Head of caudate nucleus (tissue), 42 donors: Measurements from ENCODE around the gene KLF13.

Experiments used
- DNase-seq, 42 donors: peaks; one replicate each; pipeline versions ENCODE4 v3.0.0 to v3.0.0-alpha.2; 2020 to 2021; ENCODE audit warnings: mixed read lengths in 7 of 42
- intact Hi-C: fragments of 100-400 bp; cut with DNase I; formaldehyde crosslinking; loops from one replicate; pipeline ENCODE4 v1.15.0; 2022

KLF13 gene

DNA sequence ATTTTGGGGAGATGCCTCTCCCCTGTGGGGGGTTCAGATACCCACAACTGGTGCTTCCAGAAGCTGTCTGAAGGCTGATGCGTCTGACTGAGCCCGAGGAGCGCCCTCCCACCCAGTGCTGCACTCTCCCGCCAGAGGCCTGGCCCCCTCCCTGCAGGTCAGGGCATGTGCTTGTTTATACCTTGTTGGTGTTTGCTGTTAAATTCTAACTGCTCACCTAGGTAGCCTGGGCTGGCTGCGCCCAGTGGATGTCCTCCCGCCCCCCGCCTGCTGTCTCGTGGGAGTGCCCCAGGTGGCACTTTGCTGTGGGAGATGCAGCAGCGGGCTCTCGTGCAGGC lies 12.9 kb downstream of the KLF13 start:
- intact Hi-C loops = no loop called here

DNA sequence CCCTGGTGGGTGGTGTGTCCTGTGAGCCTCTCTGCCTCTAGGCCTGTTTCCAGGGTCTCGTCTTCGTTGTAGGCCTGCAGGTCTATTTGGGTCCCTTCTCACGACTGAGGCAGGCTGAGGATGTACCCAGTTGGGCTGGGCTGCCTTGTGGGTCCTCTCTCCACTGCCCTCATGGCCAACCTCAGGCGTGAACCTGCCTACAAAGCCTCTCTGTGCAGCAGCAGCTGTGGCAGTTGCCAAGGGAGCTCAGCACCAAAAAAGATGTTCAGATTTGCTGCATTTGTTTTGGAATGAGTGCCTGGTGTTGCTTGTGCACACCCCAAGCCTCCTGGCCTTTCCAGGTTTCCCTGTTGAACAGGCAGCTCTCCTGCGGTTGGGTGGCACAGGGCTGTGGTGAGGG lies 13.4 kb downstream of the KLF13 start:
- intact Hi-C loops = no loop called here
- no peak for DNase-seq

More for the DNA sequence above, 12.9 kb downstream of the KLF13 start:
- DNase-seq = no peak

DNA sequence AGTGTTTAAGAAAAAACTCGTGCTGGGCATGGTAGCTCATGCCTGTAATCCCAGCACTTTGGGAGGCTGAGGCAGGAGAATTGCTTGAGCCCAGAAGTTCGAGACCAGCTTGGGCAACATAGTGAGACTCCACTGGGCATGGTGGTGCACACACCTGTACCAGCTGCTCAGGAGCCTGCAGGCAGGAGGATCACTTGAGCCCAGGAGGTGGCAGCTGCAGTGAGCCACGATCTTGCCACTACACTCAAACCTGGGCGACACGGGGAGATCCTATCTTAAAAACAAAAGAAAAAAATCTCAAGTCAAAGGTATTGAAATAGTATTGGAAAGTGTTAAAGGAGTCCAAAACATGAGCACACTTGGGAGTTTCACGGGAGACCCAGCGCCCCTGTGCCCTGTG lies 14.0 kb downstream of the KLF13 start:
- no peak for DNase-seq
- intact Hi-C loops = no loop called here

DNA sequence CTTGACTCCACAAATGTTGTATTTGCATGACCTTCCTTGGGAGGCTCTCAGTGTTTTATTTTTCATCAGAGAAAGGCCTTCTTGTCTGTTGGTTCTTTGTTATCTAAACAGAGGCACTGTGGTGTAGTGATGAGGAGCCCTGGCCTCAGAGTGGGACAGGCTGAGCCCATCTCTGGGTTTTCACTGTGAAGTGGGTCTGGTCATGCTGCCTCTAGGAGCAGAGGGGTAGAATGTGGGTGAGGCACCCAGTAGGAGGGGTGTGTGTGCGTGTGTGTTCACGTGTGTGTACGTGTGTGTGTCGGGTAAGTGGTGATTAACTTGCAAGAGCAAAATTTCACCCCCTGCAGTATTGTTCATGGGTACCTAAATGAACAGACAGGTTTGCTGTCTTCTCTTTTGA lies 14.4 kb downstream of the KLF13 start:
- intact Hi-C loops = no loop called here
- DNase-seq = peak in 10 of 42 donors; percentile 44 to 69 (median 56)

DNA sequence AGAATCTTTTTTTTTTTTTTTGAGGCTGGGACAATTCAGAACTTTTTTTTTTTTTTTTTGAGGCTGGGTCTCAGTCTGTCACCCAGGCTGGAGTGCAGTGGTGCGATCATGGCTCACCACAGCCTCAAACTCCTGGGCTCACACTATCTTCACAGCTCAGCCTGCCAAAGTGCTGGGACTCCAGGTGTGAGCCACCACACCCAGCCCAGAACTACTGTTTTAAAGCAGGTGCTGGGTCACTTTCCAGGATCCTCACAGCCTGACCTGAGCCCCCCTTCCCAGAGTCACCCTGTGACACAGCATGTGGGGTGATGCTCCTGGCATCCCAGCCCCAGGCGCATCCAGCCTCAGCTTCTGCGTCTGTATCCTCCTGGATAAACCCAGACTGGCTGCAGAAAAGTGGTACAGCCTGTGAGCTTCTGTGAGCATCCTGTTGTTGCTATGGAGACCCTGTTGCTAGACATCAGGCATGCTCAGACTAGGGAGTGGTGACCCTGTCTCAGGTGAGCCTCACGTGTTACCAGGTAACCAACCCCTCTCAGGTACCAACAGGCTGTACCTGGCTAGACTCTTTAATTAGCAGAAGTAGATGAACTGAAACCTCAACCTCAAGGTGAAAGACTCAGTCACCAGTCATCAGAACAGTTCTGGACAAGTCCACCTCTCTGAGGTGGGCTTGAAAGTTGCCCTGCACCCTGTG lies 15.0 kb downstream of the KLF13 start:
- no peak for DNase-seq
- intact Hi-C loops = no loop called here

DNA sequence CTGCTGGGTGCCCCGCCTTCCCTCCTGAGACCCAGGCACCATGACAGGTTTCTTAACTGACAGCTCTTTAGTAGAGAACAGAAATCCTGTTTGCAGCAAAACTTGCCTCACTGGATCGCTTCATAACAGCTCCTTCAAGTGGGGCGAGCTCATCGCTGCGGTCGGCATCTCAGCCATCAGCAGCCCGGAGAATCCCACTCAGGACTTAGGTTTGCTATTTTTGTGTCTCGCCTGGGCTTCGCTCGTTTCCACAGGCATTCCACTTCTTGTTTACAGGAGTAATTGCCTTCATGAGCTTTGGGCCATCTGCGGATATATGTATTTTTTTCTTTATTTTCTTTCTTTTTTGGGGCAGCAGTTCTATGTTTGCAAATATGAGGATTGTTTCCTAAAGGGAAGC lies 15.7 kb downstream of the KLF13 start:
- intact Hi-C loops = no loop called here
- DNase-seq = no peak

DNA sequence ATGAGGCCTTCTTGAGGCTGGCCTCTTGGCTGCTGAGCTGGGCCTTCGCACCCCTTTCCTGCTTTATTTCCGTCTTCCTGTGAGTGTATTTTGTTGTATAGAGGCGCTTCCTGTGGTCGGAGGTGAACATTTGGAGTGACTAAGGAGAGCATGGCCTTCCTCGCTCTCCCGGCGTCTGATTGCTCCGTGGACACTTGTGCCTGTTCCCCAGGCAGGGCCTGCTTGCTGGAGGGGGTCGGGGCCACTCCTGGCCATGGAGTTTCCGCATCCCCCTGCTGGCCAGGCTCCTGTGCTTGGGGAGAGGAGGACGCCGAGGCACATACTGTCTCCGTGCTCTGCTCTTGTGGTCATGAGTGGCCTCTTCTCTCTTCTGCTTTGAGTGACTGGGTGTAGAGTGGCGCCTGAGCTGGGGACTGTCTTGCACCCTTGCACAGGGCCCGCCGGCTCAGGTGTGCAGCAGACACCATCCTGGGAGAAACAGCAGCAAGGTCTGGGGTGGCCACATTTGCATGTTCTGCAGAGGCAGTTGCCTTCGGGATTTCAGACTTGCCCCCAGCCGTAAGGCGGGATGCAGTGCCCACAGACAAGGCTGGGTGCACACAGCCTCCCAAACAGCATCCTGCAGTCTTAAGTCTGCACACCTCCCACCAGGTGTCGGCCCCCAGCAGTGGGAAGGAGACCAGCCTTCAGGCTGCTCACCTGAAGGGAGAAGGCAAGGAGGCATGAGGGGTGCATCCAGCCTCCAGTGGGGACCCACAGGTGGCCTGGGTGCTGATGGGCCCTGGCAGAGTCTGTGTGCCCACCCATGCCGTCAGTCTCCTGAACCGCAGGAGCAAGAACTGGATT lies 16.4 kb downstream of the KLF13 start:
- DNase-seq = no peak
- intact Hi-C loops = no loop called here

DNA sequence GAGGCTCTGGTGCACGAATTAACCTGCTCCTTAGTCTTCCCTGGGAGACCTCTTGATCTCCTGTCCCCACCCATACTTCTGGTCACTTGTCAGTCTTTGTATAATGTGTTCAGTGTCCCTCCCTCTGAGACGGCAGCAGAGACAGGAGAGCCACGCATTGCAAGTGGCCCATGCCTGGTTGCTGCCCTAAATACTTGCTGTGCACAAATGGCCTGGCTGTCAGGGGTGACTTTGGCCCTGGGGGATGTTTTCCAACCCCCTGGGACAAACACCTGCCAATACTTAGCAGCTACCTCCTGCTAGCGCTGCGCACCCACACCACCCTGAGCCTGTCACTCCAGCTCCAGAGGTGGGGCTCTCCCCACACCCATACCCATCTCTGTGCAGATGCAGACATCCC lies 17.2 kb downstream of the KLF13 start:
- no peak for DNase-seq
- intact Hi-C loops = no loop called here

DNA sequence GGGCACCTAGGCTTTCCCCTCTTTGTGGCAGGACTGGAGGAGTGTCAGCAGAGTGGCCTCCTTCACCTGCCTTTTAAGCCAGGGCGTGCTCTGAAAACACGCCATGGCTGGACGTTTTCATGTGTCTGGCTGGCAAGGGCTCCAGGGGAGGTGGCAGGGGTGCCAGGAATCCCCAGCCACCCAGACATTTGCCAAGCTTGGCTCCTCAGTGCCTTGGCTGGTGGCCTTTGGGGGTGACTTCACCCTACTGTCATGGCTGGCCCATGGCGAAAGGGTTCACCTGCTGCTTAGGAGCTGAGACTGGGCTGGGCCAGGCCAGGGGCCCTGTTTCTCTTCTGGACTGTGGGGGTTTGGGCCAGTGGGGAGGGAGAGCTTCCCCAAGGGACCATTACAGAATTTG lies 17.6 kb downstream of the KLF13 start:
- no peak for DNase-seq
- intact Hi-C loops = no loop called here

DNA sequence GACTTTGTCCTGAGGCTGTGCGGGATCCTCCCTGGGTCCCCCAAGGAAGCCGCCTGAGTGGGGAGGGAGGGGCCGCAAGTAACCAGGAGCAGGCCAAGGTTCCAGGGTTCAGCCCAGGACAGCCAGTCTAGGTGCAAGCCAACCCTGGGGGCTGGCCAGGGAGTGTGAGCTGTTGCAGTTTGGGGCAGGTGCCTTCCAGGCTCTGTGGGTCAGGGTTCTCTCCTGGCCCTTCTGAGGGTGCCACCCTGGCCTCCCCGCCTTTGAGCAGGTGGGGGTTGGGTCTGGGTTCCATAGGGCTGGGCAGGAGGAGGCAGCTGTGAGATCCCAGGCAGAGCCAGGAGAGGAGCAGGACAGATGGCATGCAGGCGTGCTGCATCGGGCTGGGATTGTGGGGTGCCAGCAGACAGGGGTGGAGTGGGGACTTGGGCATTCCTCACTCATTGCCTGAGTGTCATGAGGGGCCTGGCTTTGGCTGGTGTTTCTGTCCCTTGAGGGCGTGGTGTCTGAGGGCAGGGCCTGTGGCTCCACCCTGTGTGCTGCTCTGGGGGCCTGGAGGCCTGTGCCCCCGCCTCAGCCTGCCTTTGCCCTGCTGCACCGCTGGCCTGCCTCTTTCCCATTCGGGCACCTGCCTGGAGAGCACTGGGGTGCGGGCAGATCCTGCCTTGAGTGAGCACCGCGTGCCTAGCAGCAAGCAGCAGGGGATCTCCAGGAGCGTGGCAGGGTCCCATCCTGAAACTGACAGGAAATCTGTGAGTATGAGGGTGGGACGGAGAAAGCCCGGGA lies 18.4 kb downstream of the KLF13 start:
- peak in 1 of 42 donors; percentile 16 for DNase-seq
- intact Hi-C loops = no loop called here

DNA sequence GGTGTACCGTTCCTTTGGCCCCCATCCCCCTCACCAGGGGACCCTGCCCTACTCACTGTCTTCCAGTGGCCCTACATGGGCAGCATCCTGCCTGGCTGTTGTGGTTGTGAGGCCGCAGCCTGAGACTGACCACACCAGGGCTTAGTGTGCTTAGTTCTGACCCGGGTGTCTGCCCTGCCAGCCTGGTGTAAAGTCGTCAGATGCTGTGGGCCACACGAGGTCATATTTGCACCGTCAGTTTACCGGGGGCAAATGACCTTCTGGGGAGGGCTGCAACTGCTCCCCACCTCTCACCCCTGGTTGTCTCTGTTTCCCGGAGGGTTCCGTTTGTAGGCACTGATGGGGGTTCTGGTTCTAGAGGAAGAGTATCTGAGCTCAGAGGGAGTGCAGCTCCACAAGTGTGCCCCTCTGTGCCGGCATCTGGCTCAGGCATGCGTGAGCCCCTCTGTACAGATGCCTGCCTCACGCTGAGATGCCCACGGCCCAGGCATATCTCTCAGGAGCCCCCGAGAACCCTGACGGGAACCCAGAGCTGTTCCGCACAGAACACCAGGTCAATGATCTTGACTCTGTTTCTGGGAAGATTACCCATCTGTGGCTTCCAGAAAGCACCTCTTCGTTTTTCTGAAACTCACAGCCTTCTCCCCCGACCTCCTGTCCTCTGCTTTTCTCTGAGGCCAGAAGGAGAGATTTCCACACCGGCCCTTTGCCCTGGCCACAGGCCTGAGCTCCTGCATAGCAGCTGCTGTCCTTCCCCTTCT lies 19.2 kb downstream of the KLF13 start:
- DNase-seq = peak in 1 of 42 donors; percentile 32
- intact Hi-C loops = no loop called here

DNA sequence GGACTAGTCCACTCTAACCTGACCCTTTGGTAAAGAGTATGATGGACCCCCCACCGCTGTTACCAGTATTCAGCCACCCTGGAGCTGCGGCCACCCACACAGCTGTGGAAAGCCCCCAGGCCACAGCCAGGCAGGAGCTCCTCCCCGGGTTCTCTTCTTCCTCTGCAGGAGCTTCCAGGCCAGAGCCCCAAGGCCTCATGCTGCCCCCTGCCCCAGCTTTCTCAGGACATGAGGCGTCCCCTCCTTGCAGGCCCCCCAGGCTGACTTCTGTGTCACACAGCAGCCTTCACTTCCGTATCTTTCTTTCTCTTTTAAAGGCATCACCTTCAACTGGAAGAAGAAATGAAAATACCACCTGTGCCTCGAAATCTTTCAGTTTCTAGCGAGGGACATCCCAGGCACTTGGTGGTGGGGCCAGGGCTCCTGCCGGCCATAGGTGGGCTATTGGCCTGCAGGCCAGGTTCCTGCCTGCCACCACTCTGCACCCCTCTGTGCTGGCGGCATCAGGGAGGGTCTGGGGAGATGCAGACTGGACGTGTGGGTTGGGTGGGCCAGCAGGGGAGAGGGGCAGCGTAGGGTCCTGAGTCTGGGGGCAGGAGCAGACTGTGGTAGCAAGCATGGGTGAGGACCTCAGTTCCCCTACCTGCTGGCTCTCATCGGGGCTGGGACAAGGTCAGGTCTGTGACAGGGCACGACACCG lies 19.9 kb downstream of the KLF13 start:
- no peak for DNase-seq
- intact Hi-C loops = no loop called here

DNA sequence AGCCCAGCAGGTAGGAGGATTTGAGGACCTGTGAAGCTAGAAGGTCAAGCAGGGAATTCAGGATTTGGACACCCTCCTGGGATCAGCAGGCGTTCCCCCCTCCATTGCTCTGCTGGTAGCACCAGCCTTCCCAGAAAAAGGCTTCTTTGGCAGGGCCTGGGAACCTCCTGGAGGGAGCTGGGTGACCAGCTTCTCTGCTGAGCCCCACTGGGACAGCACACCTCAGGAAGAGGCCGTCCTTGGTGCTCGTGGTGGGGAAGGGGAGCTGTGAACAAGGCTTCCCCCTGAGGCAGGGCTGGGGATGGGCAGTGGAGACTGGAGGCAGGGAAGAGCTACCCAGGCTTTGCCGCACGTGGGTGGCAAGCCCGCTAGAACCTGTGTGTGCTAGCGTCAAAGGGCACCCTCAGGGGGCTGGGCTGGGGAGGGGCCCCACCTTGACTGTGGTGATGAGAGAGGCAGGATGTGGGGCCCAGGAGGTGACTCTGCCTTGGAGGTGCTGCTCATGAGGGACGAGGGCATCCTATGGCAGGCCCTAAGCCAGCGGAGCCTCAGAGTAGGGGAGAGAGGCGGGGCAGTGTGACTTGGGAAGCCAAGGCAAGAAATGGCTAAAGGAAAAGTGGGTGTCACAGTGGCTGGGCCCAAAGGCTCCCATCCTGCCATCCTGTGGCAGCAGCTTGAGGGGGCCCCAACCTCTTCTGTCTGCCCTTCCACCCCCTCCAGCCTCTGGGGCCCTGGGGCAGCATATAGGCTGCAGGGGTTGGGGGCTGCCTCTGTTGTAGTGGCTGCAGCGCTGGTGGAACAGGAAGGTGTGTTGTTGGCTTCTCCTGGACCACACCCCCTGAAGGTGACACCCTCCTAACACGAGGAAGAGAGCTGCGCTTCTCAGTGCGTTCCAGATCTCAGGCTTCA lies 20.7 kb downstream of the KLF13 start:
- no peak for DNase-seq
- intact Hi-C loops = no loop called here

DNA sequence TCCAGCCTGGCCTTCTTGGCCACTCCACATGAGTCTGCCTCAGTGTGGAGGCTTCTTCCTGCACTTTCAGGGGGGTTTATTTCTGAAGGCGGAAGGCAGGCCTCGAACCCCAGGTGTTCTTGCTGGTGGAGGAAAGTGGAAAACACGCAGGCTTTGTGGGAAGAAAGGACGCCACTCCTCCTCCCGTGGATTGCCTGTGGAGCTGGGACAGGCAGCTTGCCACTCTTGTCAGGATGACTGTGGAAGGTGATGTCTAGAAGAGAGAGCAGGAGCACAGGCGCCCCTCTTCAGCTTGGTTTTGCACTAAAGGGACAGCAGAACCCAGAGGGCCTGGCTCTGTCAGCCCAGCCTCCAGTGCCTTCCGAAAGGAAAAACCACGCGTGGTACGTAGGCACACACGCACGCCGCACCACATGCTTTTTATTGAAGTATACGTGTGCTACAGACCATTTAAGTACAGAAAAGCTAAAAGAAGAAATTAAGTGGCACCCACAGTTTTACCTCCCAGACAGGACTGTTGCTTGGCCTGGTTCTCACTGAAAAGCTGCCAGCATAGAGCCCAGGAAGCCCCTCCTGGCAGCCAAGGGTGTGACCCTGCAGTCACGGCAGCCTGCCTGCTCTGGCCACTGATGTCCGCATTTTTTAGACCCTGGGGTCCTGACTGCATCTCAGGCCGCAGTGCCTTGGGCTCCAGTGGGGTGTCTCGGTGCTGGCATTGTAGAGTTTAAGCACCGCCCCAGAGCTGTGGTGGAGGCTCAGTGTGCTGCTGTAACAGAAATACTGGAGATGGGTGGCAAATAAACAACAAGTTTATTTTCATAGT lies 21.6 kb downstream of the KLF13 start:
- DNase-seq = peak in 1 of 42 donors; percentile 15
- intact Hi-C loops = no loop called here

DNA sequence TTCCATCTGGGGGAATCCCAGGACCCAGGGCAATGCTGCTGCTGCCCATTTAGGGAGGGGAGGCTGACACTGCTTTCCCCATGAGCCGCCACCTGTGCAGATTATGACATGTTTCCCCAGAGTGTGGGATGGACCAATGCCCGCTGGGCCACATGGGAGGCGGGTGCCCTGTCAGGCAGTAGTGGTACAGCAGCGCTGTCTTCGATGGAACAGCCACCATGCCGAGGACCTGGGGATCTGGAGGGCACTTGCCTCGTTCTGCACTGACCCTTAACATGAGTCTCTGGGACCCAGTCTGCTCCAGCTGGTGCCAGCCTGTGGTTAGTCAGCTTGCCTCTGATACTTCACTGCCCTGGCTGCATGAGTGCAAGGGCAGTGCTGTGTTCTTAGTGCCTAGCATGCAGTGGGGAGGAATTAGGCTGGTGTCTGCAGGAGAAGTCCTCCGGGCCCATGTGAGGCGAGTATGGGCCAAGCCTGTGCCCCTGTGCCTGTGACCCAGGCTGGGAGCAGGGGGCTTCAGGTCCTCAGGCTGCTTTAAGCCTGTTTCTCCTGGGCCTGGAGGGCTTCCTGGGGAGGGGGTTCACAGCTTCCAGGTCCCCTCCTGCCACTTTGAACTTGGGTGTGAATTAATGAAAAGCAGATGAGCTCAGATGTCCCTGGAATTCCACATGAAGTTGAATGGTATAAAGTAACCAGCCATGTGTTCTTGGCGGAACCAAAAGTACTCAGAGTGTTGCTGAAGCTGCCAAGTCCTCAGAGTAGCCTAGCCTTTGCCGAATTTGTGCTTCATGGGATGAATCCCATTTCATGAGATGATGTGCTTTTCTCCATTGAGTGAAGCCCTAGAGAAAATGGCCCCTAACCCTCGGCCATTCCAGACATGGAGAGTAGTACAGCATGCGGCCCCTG lies 22.9 kb downstream of the KLF13 start:
- intact Hi-C loops = no loop called here
- peak in 4 of 42 donors; percentile 5 to 63 (median 46) for DNase-seq

DNA sequence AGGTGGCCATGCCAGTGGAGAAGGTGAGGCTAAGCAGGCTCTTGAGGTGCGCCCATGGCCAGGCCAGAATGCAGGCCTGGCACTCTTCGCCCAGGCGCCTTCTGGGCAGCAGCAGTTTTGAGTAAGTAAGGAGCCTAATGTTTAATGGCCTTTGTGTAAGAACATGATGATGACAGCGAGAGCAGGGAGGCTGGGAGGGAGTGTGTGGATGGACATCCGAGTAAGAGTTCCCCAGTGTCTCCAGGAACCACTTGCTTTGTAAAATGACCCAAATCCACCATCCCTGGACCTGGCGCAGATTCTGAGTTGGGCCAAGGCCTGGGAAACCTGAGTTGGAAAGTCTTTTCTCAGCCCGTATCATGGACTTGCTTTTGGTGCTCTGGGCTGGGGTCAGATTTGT lies 24.1 kb downstream of the KLF13 start:
- peak in 1 of 42 donors; percentile 3 for DNase-seq

More for the DNA sequence above, 24.1 kb downstream of the KLF13 start:
- intact Hi-C loops = no loop called here
